HG03060 (cell line): ENCODE measurements around the gene SLC29A3.

Experiments used
- ATAC-seq: cut with Tn5 transposase; IDR thresholded peaks from one replicate; pipeline ENCODE4 v1.9.1; 2021; ENCODE audit warnings: low read depth, moderate number of reproducible peaks; ENCODE audit not compliant: unreplicated experiment

The SLC29A3 gene

GRCh38 chr10:71317739-71318138 is 1.3 kb upstream of the SLC29A3 start:
- ATAC-seq, result no peak

GRCh38 chr10:71319800-71320392 is 837 bp downstream of the SLC29A3 start:
- ATAC-seq, result no peak

- no peak for ATAC-seq
Measured at GRCh38 chr10:71320592-71320991, 1.5 kb downstream of the SLC29A3 start.

- ATAC-seq, result no peak
Measured at GRCh38 chr10:71321386-71321785, 2.3 kb downstream of the SLC29A3 start.

- no peak for ATAC-seq
Measured at GRCh38 chr10:71323407-71323806, 4.3 kb downstream of the SLC29A3 start.

- no peak for ATAC-seq
Measured at GRCh38 chr10:71324743-71325142, 5.7 kb downstream of the SLC29A3 start.

GRCh38 chr10:71325267-71325666 is 6.2 kb downstream of the SLC29A3 start:
- ATAC-seq, result no peak

- no peak for ATAC-seq
Measured at GRCh38 chr10:71326464-71326881, 7.4 kb downstream of the SLC29A3 start.

- no peak for ATAC-seq
Measured at GRCh38 chr10:71330789-71331404, 11.8 kb downstream of the SLC29A3 start.

GRCh38 chr10:71331736-71332135 is 12.7 kb downstream of the SLC29A3 start:
- no peak for ATAC-seq

GRCh38 chr10:71332466-71332865 is 13.4 kb downstream of the SLC29A3 start:
- ATAC-seq, result no peak

- no peak for ATAC-seq
Measured at GRCh38 chr10:71333129-71333887, 14.2 kb downstream of the SLC29A3 start.

- ATAC-seq, result no peak
Measured at GRCh38 chr10:71334221-71334791, 15.2 kb downstream of the SLC29A3 start.

- ATAC-seq, result no peak
Measured at GRCh38 chr10:71335173-71335708, 16.2 kb downstream of the SLC29A3 start.

GRCh38 chr10:71336632-71337031 is 17.6 kb downstream of the SLC29A3 start:
- no peak for ATAC-seq

GRCh38 chr10:71337219-71337701 is 18.2 kb downstream of the SLC29A3 start:
- ATAC-seq, result no peak

GRCh38 chr10:71338728-71339495 is 19.9 kb downstream of the SLC29A3 start:
- no peak for ATAC-seq

GRCh38 chr10:71339796-71340589 is 20.9 kb downstream of the SLC29A3 start:
- ATAC-seq, result no peak

GRCh38 chr10:71342573-71343391 is 23.7 kb downstream of the SLC29A3 start:
- ATAC-seq, result no peak
